Skeletal muscle tissue (tissue), 4 donors: ENCODE data around the gene BCAS3. TPM values are rescaled to one million over a fixed set of nuclear protein-coding genes. Genes with fewer than 3 reads are reported as not detected.

ENCODE experiments used
- H3K27ac ChIP-seq: one replicate; pipeline ENCODE4 v1.7.0; 2013; ENCODE audit warnings: mild to moderate bottlenecking, low read depth, low read length, inconsistent platforms
- H3K27me3 ChIP-seq, 3 donors: one replicate each; pipeline ENCODE4 v1.7.0; 2013; ENCODE audit warnings: low read length in 3 of 3; ENCODE audit not compliant: control insufficient read depth in 3 of 3, insufficient read depth in 3 of 3
- H3K36me3 ChIP-seq, 3 donors: one replicate each; pipeline ENCODE4 v1.7.0; 2013; ENCODE audit warnings: low read length in 3 of 3; ENCODE audit not compliant: control insufficient read depth in 3 of 3, insufficient read depth in 3 of 3
- H3K4me1 ChIP-seq, 3 donors: one replicate each; pipeline ENCODE4 v1.7.0; 2013; ENCODE audit warnings: low read length in 3 of 3, mild to moderate bottlenecking in 3 of 3; ENCODE audit not compliant: control insufficient read depth in 3 of 3, insufficient read depth in 3 of 3
- H3K4me3 ChIP-seq, 3 donors: one replicate each; pipeline ENCODE4 v1.7.0; 2013; ENCODE audit warnings: low read length in 3 of 3
- H3K9ac ChIP-seq, 3 donors: one replicate each; pipeline ENCODE4 v1.7.0; 2013; ENCODE audit warnings: low read length in 3 of 3, mild to moderate bottlenecking in 3 of 3, moderate library complexity in 2 of 3, low read depth in 1 of 3
- H3K9me3 ChIP-seq, 3 donors: one replicate each; pipeline ENCODE4 v1.7.0; 2013; ENCODE audit warnings: low read length in 3 of 3; ENCODE audit not compliant: control insufficient read depth in 3 of 3
- total RNA-seq: library from RNA; depleted of rRNA; stranded (reverse); fragments of >200 nt; gene quantifications from one replicate; pipeline ENCODE4 v1.2.3, GENCODE V29; 2014
- donor health status: Osteomylitis.

Gene BCAS3
- total RNA-seq, 1 donor from 2014 or later: 25.1 TPM

GRCh38 chr17:61245706-61246135, 568.1 kb downstream of the BCAS3 start:
- H3K36me3 ChIP-seq: no peaks in the 10 kb centered on the region
- no peaks in the 10 kb centered on the region for H3K27me3 ChIP-seq
- peaks cover 0 to 5% (median 3%) of the 10 kb centered on the region in 3 donors for H3K4me1 ChIP-seq
- H3K27ac ChIP-seq: no peak overlapping the region
- H3K9ac ChIP-seq: no peak overlapping the region
- no peak overlapping the region for H3K4me3 ChIP-seq
- no peaks in the 10 kb centered on the region for H3K9me3 ChIP-seq

- no peak overlapping the region for H3K27ac ChIP-seq
- H3K9ac ChIP-seq: no peak overlapping the region
- H3K36me3 ChIP-seq: no peaks in the 10 kb centered on the region
- no peaks in the 10 kb centered on the region for H3K27me3 ChIP-seq
- no peaks in the 10 kb centered on the region for H3K9me3 ChIP-seq
- H3K4me3 ChIP-seq: no peak overlapping the region
- peaks cover 3 to 7% (median 6%) of the 10 kb centered on the region in 3 donors for H3K4me1 ChIP-seq
These were observed 569.8 kb downstream of the BCAS3 start for GRCh38 chr17:61247439-61247838.

DNA sequence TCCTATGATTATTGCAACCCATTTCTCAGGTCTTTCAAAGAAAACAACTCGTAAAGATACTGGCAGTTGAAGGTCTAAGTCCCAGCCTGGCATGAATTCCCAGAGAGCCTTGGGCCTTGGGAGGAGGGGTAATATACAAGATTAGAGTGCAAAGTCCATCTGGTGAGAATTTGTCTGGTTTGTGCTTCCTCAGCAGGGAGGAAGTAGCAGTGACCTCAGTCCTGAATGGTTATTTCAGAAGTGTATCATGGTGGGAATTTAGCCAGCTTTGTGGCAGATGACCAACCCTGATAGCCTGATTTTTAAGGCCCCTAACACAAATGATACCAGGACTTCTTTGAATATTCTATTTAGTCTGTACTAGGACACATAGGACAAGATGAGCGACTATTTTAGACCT, 570.7 kb downstream of the BCAS3 start:
- H3K27me3 ChIP-seq: no peaks in the 10 kb centered on the region
- no peaks in the 10 kb centered on the region for H3K36me3 ChIP-seq
- H3K9me3 ChIP-seq: no peaks in the 10 kb centered on the region
- no peak overlapping the region for H3K4me3 ChIP-seq
- no peak overlapping the region for H3K9ac ChIP-seq
- no peak overlapping the region for H3K27ac ChIP-seq
- H3K4me1 ChIP-seq: peaks cover 5 to 14% (median 6%) of the 10 kb centered on the region in 3 donors

- Histone ChIP-seq H3K9me3 (no peaks in the 10 kb centered on the region), H3K27ac (no peak overlapping the region), H3K4me1 (peaks cover 6 to 14% (median 6%) of the 10 kb centered on the region in 3 donors), H3K27me3 (no peaks in the 10 kb centered on the region), H3K36me3 (no peaks in the 10 kb centered on the region), H3K4me3 (no peak overlapping the region), H3K9ac (no peak overlapping the region)
These were observed 572.1 kb downstream of the BCAS3 start for GRCh38 chr17:61249649-61250299.

- H3K27me3 ChIP-seq: no peaks in the 10 kb centered on the region
- H3K4me1 ChIP-seq: peaks cover 6 to 14% (median 10%) of the 10 kb centered on the region in 3 donors
- H3K36me3 ChIP-seq: no peaks in the 10 kb centered on the region
- no peak overlapping the region for H3K9ac ChIP-seq
- H3K27ac ChIP-seq: peak overlapping the region; percentile 26
- no peak overlapping the region for H3K4me3 ChIP-seq
- H3K9me3 ChIP-seq: no peaks in the 10 kb centered on the region
These were observed 572.8 kb downstream of the BCAS3 start for GRCh38 chr17:61250335-61250890.

DNA sequence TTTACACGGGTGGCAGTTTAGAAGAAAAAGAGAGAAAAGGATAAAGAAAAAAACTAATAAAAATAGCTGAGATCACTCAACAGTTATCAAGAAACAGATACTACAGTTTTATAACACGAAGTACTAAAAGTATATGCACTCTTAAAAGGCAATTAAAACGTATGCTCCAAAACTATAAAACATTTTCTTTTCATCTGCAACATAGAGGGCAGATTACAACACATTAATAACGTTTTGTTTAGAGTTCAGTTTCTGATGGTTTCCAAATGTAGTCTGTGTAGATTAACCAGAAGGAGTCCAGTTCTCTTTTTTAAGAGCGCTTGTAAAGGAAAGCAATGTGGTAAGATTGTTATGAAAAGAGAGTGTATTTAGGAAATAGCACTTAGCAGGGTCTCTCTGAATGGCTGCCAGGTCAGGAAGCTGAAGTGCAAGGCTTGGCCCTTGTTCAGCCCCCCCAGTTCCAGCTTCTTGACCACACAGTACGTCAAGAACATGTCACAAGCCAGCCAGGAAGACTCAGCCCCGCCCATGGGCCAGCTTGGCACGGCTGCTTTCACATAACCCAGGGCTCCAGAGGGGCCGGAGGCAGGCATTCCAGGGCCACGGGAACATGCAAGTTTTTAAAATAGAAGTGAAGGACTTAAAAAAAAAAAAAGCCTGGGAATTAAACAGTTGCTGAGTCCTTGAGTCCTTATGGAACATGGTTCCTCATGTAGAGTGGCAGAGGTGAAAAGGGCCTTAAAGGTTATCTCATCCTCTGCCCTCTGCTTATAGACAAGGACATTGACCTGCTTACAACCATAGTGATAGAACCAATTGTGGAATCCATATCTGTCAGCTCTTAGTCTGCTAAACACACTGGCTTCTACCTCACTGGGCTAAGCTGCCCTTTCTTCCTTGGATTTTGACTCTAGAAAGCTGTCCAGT, 574.6 kb downstream of the BCAS3 start:
- Histone ChIP-seq H3K9me3 (no peaks in the 10 kb centered on the region), H3K36me3 (no peaks in the 10 kb centered on the region), H3K9ac (no peak overlapping the region), H3K27me3 (no peaks in the 10 kb centered on the region), H3K27ac (peak overlapping the region; percentile 57), H3K4me3 (peak overlapping the region in 1 of 3 donors; percentile 23), H3K4me1 (peaks cover 6 to 14% (median 10%) of the 10 kb centered on the region in 3 donors)

DNA sequence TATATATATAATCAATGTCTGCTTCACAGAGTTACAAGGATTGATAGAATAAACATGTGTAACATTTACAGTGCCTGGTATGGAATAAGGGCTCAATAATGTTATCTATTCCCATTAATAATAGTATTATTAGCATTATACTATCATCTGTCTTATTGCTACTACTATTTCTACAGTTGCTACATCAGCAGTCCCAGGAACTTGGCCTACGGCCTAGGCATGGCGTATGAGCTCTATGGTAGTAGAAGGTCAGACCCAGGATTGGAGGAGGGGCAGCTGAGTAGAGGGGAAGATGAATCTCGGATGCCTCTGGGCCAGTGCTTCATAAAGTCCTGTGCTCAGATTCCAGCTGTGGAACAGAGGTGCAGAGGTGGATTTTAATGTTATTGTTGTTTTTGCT, 575.7 kb downstream of the BCAS3 start:
- H3K4me1 ChIP-seq: peaks cover 6 to 10% (median 9%) of the 10 kb centered on the region in 3 donors
- no peaks in the 10 kb centered on the region for H3K36me3 ChIP-seq
- no peaks in the 10 kb centered on the region for H3K27me3 ChIP-seq
- H3K9ac ChIP-seq: no peak overlapping the region
- no peak overlapping the region for H3K27ac ChIP-seq
- no peak overlapping the region for H3K4me3 ChIP-seq
- H3K9me3 ChIP-seq: no peaks in the 10 kb centered on the region

GRCh38 chr17:61253937-61254574, 576.4 kb downstream of the BCAS3 start:
- Histone ChIP-seq H3K9me3 (no peaks in the 10 kb centered on the region), H3K27ac (peak overlapping the region; percentile 2)

GRCh38 chr17:61254904-61255303, 577.3 kb downstream of the BCAS3 start:
- H3K36me3 ChIP-seq: no peaks in the 10 kb centered on the region
- no peaks in the 10 kb centered on the region for H3K9me3 ChIP-seq
- H3K4me1 ChIP-seq: peaks cover 14 to 22% (median 16%) of the 10 kb centered on the region in 3 donors
- H3K27me3 ChIP-seq: no peaks in the 10 kb centered on the region
- H3K27ac ChIP-seq: no peak overlapping the region
- H3K4me3 ChIP-seq: no peak overlapping the region
- H3K9ac ChIP-seq: no peak overlapping the region

More at GRCh38 chr17:61253937-61254574, 576.4 kb downstream of the BCAS3 start:
- Histone ChIP-seq H3K4me3 (no peak overlapping the region), H3K36me3 (no peaks in the 10 kb centered on the region), H3K27me3 (no peaks in the 10 kb centered on the region), H3K9ac (no peak overlapping the region), H3K4me1 (peaks cover 6 to 13% (median 9%) of the 10 kb centered on the region in 3 donors)
